ENCODE data around the gene ANP32E.

- TF ChIP-seq POU2F2 (IDR thresholded peaks at IDR 0.05; ENCODE audit: low read depth, low read length) (no peak), POLR2A (IDR thresholded peaks at IDR 0.05; ENCODE audit: low read depth, low read length) (no peak), POLR2AphosphoS5 (IDR thresholded peaks at IDR 0.05; ENCODE audit: low read depth, low read length) (no peak)
Measured at GRCh38 chr1:150182247-150182646, 53.7 kb downstream of the ANP32E start.
